Naive thymus-derived CD4-positive, alpha-beta T cell (primary cell): ENCODE measurements around the gene OR1A1. TPM values are rescaled to one million over a fixed set of nuclear protein-coding genes. Genes with fewer than 3 reads are reported as not detected.
A peak's percentile ranks its signal among the peaks of the same experiment; 100 is the strongest.
"Not testable (repeated sequence)": the region's sequence is repeated elsewhere in the genome, so short reads cannot be mapped to it uniquely, and the experiment has no call there.

Source experiments
- ATAC-seq: fragments of 150-1000 bp; cut with Tn5 transposase; 2 replicates; pipeline ENCODE4 v1.10.0; 2021; ENCODE audit warnings: mild to moderate bottlenecking, moderate library complexity
- CTCF ChIA-PET: fragments of 350-600 bp; sonication (Branson Sonifier 250); formaldehyde crosslinking; loops from one replicate; lab custom pipeline; 2021; ENCODE audit warnings: antibody characterized with exemption; lab: Charles Lee
- POLR2A ChIA-PET: fragments of 350-600 bp; sonication (Branson Sonifier 250); formaldehyde crosslinking; loops from one replicate; lab custom pipeline; 2021; ENCODE audit warnings: antibody characterized with exemption, inconsistent platforms; lab: Charles Lee
- DNase-seq, 9 donors: peaks; one replicate each; pipeline versions ENCODE4 v3.0.0 to v3.0.0-alpha.2; 2020 to 2022; ENCODE audit warnings: mixed read lengths in 1 of 9
- H3K27ac ChIP-seq: one replicate; pipeline ENCODE4 v1.7.0; 2013; ENCODE audit warnings: mild to moderate bottlenecking, low read depth, low read length, moderate library complexity
- H3K27me3 ChIP-seq, 2 donors: one replicate each; pipeline ENCODE4 v1.7.0; 2013; ENCODE audit warnings: low read length in 2 of 2, mild to moderate bottlenecking in 2 of 2, moderate library complexity in 2 of 2; ENCODE audit not compliant: control insufficient read depth in 2 of 2, insufficient read depth in 2 of 2
- H3K36me3 ChIP-seq, 3 experiments: 1 replicate in 2 of 3; 2 replicates in 1 of 3; pipeline ENCODE4 v1.7.0; 2013; ENCODE audit warnings: low read length in 3 of 3, mild to moderate bottlenecking in 3 of 3, moderate library complexity in 1 of 3; ENCODE audit not compliant: insufficient read depth in 3 of 3, control insufficient read depth in 2 of 3
- H3K4me1 ChIP-seq, 2 donors: one replicate each; pipeline ENCODE4 v1.7.0; 2013; ENCODE audit warnings: low read length in 2 of 2, mild to moderate bottlenecking in 2 of 2, moderate library complexity in 1 of 2; ENCODE audit not compliant: control insufficient read depth in 2 of 2, insufficient read depth in 2 of 2
- H3K4me3 ChIP-seq: 2 replicates; pipeline ENCODE4 v1.7.0; 2013; ENCODE audit warnings: mild to moderate bottlenecking, low read length
- H3K9me3 ChIP-seq, 3 experiments: 1 replicate in 2 of 3; 2 replicates in 1 of 3; pipeline ENCODE4 v1.7.0; 2013; ENCODE audit warnings: low read length in 3 of 3; ENCODE audit not compliant: control insufficient read depth in 2 of 3
- H3K27ac Mint-ChIP-seq, 9 donors: one replicate each; pipeline ENCODE4 v1.8.0; 2020 to 2022; ENCODE audit warnings: mixed read lengths in 9 of 9, mild to moderate bottlenecking in 8 of 9, moderate library complexity in 5 of 9, inconsistent platforms in 2 of 9
- H3K27me3 Mint-ChIP-seq, 5 donors: one replicate each; pipeline ENCODE4 v1.8.0; 2021 to 2022; ENCODE audit warnings: mixed read lengths in 5 of 5, mild to moderate bottlenecking in 1 of 5
- H3K36me3 Mint-ChIP-seq, 5 donors: one replicate each; pipeline ENCODE4 v1.8.0; 2020 to 2022; ENCODE audit warnings: mixed read lengths in 5 of 5, mild to moderate bottlenecking in 3 of 5, inconsistent platforms in 1 of 5
- H3K4me1 Mint-ChIP-seq, 7 donors: one replicate each; pipeline ENCODE4 v1.8.0; 2020 to 2022; ENCODE audit warnings: mixed read lengths in 7 of 7, mild to moderate bottlenecking in 3 of 7, inconsistent platforms in 1 of 7
- H3K4me3 Mint-ChIP-seq, 10 donors: one replicate each; pipeline ENCODE4 v1.8.0; 2020 to 2022; ENCODE audit warnings: mild to moderate bottlenecking in 10 of 10, mixed read lengths in 10 of 10, moderate library complexity in 6 of 10, inconsistent platforms in 2 of 10
- H3K9me3 Mint-ChIP-seq, 11 donors: one replicate each; pipeline ENCODE4 v1.8.0; 2020 to 2022; ENCODE audit warnings: mixed read lengths in 11 of 11, mild to moderate bottlenecking in 4 of 11, inconsistent platforms in 1 of 11, moderate library complexity in 1 of 11
- intact Hi-C, 2 donors: fragments of 100-400 bp; cut with micrococcal nuclease; formaldehyde crosslinking; loops; one replicate each; pipeline ENCODE4 v1.15.1; 2023
- polyA plus RNA-seq, 2 donors: library from polyadenylated mRNA; unstranded; fragments of 300-500 nt; fragmentation: Illumina TruSeq; gene quantifications; one replicate each; pipeline ENCODE4 v1.2.3, GENCODE V29; 2021
- total RNA-seq, 6 experiments: library from RNA in 5 of 6; stranded (reverse) in 5 of 6; gene quantifications; 1 replicate in 5 of 6; 2 replicates in 1 of 6; pipeline ENCODE4 v1.2.3 and lab custom pipeline; 2021 to 2026

OR1A1 gene
- total and polyA plus RNA-seq, 7 experiments from 2014 or later = not detected

DNA sequence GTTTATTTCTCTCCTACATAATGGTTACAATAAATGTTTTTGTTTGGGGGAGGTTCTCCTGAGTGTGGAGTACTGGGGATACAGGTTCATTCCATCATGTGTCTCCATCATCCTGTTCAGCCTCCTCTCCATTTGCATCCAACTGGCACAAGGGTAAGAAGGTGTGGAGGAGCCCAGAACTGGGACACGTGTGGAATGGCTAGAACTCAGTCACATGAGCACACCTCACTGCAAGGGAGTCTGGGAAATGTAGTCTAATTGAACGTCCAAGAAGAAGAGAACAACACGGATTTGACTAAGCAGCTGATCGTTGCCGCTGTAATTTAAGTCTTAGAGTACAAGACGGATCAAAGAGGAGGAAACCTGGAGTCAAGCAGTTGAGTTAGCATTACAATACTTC is 6.1 kb downstream of the OR1A1 start:
- no peak overlapping the region for H3K27ac Mint-ChIP-seq
- Histone ChIP-seq H3K36me3 (no peaks in the 10 kb centered on the region), H3K9me3 (no peaks in the 10 kb centered on the region), H3K4me1 (no peaks in the 10 kb centered on the region), H3K4me3 (no peak overlapping the region), H3K27me3 (no peaks in the 10 kb centered on the region), H3K27ac (no peak overlapping the region)
- ChIA-PET POLR2A (no interaction called here), CTCF (no interaction called here)
- DNase-seq (no peak), ATAC-seq (no peak)
- intact Hi-C loops = no loop called here
- H3K4me3 Mint-ChIP-seq = no peak overlapping the region
- peaks cover 0 to 5% (median 0%) of the 10 kb centered on the region in 7 donors for H3K4me1 Mint-ChIP-seq
- H3K9me3 Mint-ChIP-seq = peaks cover 0 to 15% (median 6%) of the 10 kb centered on the region in 11 donors
- no peaks in the 10 kb centered on the region for H3K36me3 Mint-ChIP-seq
- peaks cover 2 to 27% (median 16%) of the 10 kb centered on the region in 5 donors for H3K27me3 Mint-ChIP-seq

- ATAC-seq, CTCF ChIA-PET, H3K4me1 ChIP-seq, H3K27me3 ChIP-seq, H3K4me3 Mint-ChIP-seq, DNase-seq, H3K36me3 Mint-ChIP-seq, H3K9me3 ChIP-seq, H3K27ac Mint-ChIP-seq, POLR2A ChIA-PET, H3K27ac ChIP-seq, intact Hi-C loops, H3K4me3 ChIP-seq, H3K36me3 ChIP-seq: not testable (repeated sequence)
- peaks cover 5 to 30% (median 11%) of the 10 kb centered on the region in 11 donors for H3K9me3 Mint-ChIP-seq
- H3K27me3 Mint-ChIP-seq = peaks cover 0 to 23% (median 7%) of the 10 kb centered on the region in 5 donors
- peaks cover 14 to 24% (median 17%) of the 10 kb centered on the region in 7 donors for H3K4me1 Mint-ChIP-seq
These were observed 12.5 kb downstream of the OR1A1 start for GRCh38 chr17:3219978-3220377.

- Mint-ChIP-seq H3K4me1 (peaks cover 14 to 24% (median 17%) of the 10 kb centered on the region in 7 donors), H3K36me3 (peaks cover 0 to 6% (median 4%) of the 10 kb centered on the region in 5 donors), H3K27me3 (peaks cover 0 to 19% (median 11%) of the 10 kb centered on the region in 5 donors), H3K4me3 (peak overlapping the region; percentile 53 to 81 (median 76)), H3K27ac (peak overlapping the region in 4 of 9 donors; percentile 56 to 86 (median 76)), H3K9me3 (peaks cover 3 to 27% (median 13%) of the 10 kb centered on the region in 11 donors)
- H3K4me1 ChIP-seq = no peaks in the 10 kb centered on the region
- intact Hi-C loops = no loop called here
- ChIA-PET CTCF (no interaction called here), POLR2A (no interaction called here)
- ATAC-seq (no peak), DNase-seq (peak in 1 of 9 donors; percentile 1)
- H3K36me3 ChIP-seq = no peaks in the 10 kb centered on the region
- no peaks in the 10 kb centered on the region for H3K9me3 ChIP-seq
- no peak overlapping the region for H3K4me3 ChIP-seq
- H3K27ac ChIP-seq = no peak overlapping the region
- no peaks in the 10 kb centered on the region for H3K27me3 ChIP-seq
These were observed 14.4 kb downstream of the OR1A1 start for GRCh38 chr17:3221850-3222249.

- POLR2A ChIA-PET = no interaction called here
- H3K36me3 Mint-ChIP-seq = peaks cover 0 to 6% (median 4%) of the 10 kb centered on the region in 5 donors
- peaks cover 14 to 24% (median 17%) of the 10 kb centered on the region in 7 donors for H3K4me1 Mint-ChIP-seq
- no peaks in the 10 kb centered on the region for H3K9me3 ChIP-seq
- H3K27me3 Mint-ChIP-seq = peaks cover 0 to 17% (median 9%) of the 10 kb centered on the region in 5 donors
- H3K4me3 Mint-ChIP-seq = peak overlapping the region; percentile 53 to 81 (median 76)
- H3K9me3 Mint-ChIP-seq = peaks cover 3 to 22% (median 10%) of the 10 kb centered on the region in 11 donors
- peak overlapping the region in 7 of 9 donors; percentile 20 to 86 (median 62) for H3K27ac Mint-ChIP-seq
- intact Hi-C loops = no loop called here
- no peaks in the 10 kb centered on the region for H3K36me3 ChIP-seq
- H3K27me3 ChIP-seq = no peaks in the 10 kb centered on the region
- CTCF ChIA-PET = no interaction called here
- H3K4me3 ChIP-seq = no peak overlapping the region
- H3K27ac ChIP-seq = peak overlapping the region; percentile 5
- peak in 4 of 9 donors; percentile 11 to 29 (median 20) for DNase-seq
- no peaks in the 10 kb centered on the region for H3K4me1 ChIP-seq
- no peak for ATAC-seq
These were observed 15.0 kb downstream of the OR1A1 start for GRCh38 chr17:3222505-3222904.

DNA sequence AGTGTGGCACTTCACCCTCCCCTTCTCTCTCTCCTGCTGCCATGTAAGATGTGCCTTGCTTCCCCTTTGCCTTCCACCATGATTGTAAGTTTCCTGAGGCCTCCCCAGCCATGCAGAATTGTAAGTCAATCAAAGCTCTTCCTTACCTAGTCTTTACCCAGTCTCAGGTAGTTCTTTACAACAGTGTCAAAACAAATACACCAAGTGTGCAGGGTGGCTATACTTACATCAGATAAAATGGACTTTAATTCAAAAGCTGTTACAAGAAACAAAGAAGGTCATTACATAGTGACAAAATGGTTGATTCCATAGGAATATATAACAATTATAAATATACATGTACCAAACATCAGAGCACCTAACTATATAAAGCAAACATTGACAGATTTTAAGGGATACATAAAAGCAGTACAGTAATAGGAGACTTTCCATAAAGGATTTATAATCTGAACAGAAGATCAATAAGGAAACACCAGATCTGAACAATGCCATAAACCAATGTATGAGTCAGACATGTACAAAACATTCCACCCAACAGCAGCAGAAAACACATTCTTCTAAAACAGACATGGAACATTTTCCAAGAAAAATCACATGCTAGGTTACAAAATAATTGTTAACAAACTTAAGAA is 17.4 kb downstream of the OR1A1 start:
- CTCF ChIA-PET = not testable (repeated sequence)

DNA sequence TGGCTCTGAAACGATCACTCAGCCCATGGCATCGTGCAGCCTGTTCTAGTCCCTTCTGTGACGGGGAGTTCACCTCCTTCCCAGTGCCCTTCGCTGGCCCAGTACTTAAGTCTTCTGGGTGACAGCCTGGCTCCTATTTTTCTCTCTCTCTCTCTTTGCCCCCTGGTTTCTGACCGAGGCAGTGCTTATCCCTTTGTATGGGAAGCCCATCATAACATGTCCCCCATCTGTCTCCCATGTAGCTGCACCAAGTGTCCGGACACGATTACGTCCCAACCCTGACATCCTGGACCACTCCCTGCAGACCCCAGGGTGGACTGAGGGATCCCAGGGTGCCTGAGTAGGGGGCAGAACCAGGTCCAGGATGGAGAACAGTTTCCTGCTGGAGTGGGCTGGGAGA is 24.8 kb downstream of the OR1A1 start:
- H3K9me3 Mint-ChIP-seq, H3K36me3 Mint-ChIP-seq, H3K36me3 ChIP-seq, H3K27ac ChIP-seq, H3K4me1 ChIP-seq, H3K9me3 ChIP-seq, H3K27me3 ChIP-seq, H3K4me3 ChIP-seq, H3K4me1 Mint-ChIP-seq, H3K27ac Mint-ChIP-seq, CTCF ChIA-PET, intact Hi-C loops, ATAC-seq, DNase-seq, POLR2A ChIA-PET, H3K4me3 Mint-ChIP-seq, H3K27me3 Mint-ChIP-seq: not testable (repeated sequence)

More for the DNA sequence above, 17.4 kb downstream of the OR1A1 start:
- Mint-ChIP-seq H3K9me3 (peaks cover 3 to 15% (median 7%) of the 10 kb centered on the region in 11 donors), H3K27me3 (peaks cover 0 to 11% (median 7%) of the 10 kb centered on the region in 5 donors), H3K27ac (peak overlapping the region in 1 of 9 donors; percentile 70), H3K4me3 (peak overlapping the region in 1 of 10 donors; percentile 9), H3K4me1 (peaks cover 14 to 24% (median 15%) of the 10 kb centered on the region in 7 donors)
- ATAC-seq, H3K36me3 ChIP-seq, H3K27me3 ChIP-seq, H3K9me3 ChIP-seq, H3K4me1 ChIP-seq, H3K27ac ChIP-seq, H3K36me3 Mint-ChIP-seq, POLR2A ChIA-PET, H3K4me3 ChIP-seq, DNase-seq: not testable (repeated sequence)
- intact Hi-C loops = loop anchor here in 1 of 2 donors (5.0 kb wide), 1 partner anchor 153 kb away; no protein-coding TSS in a partner anchor

DNA sequence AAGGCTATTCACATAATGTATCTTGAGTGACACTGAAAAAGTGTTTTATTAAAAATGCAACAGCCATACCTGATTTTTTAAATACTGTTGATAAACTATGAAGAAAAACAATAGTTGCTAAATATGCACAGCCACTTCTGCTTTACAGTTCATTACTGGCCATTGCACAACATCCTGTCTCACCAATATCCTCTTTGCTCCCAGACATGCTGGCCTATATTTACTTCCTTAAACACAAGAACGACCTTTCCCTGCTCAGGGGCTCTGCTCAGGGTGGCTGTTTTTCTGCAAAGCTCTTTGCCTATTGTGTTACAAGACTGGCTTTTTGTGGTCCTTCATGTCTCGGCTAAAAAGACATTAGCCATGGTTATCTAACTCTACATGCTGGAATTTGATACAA is 31.2 kb downstream of the OR1A1 start:
- DNase-seq, H3K27ac ChIP-seq, H3K36me3 Mint-ChIP-seq, H3K27ac Mint-ChIP-seq, H3K4me3 Mint-ChIP-seq, H3K4me3 ChIP-seq, H3K27me3 ChIP-seq, H3K9me3 ChIP-seq, H3K27me3 Mint-ChIP-seq, CTCF ChIA-PET, H3K36me3 ChIP-seq, POLR2A ChIA-PET, intact Hi-C loops, H3K4me1 Mint-ChIP-seq, H3K9me3 Mint-ChIP-seq, H3K4me1 ChIP-seq: not testable (repeated sequence)
- peak; percentile 61 for ATAC-seq
